Omental fat pad (tissue), 4 donors: ENCODE measurements around the gene GPR158. TPM values are rescaled to one million over a fixed set of nuclear protein-coding genes. Genes with fewer than 3 reads are reported as not detected.

Source experiments
- ATAC-seq: fragments of 150-250 bp; one replicate; pipeline ENCODE4 v1.9.1; 2016; ENCODE audit warnings: mild to moderate bottlenecking, moderate library complexity; ENCODE audit not compliant: low FRiP score
- DNase-seq: peaks from one replicate; pipeline ENCODE4 v3.0.0-alpha.2; 2019; ENCODE audit warnings: low spot score
- CTCF ChIP-seq, 3 donors: fragments of 450-650 bp; IDR thresholded peaks; one replicate each; pipeline ENCODE4 v1.5.1; 2016 to 2017; ENCODE audit warnings: antibody characterized with exemption in 3 of 3, mild to moderate bottlenecking in 3 of 3, moderate library complexity in 2 of 3
- total RNA-seq, 4 donors: library from RNA; depleted of rRNA; stranded (reverse); fragments of >200 nt; gene quantifications; one replicate each; pipeline ENCODE4 v1.1.0, GENCODE V29; 2016

The GPR158 gene
- total RNA-seq, 4 donors from 2014 or later, result 0.19 to 0.48 (median 0.32) TPM; not detected in 1

GRCh38 chr10:25231751-25232150 is 57.0 kb downstream of the GPR158 start:
- TF ChIP-seq CTCF (IDR thresholded peaks at IDR 0.05), result no peak
- ATAC-seq (no peak), DNase-seq (no peak)

- DNase-seq (no peak), ATAC-seq (no peak)
- no peak for TF ChIP-seq CTCF (IDR thresholded peaks at IDR 0.05)
Observed at GRCh38 chr10:25232204-25232603, 57.4 kb downstream of the GPR158 start.

GRCh38 chr10:25245165-25245564 is 70.4 kb downstream of the GPR158 start:
- no peak for ATAC-seq
- no peak for TF ChIP-seq CTCF (IDR thresholded peaks at IDR 0.05)
- DNase-seq, result no peak

- no peak for ATAC-seq
- TF ChIP-seq CTCF (IDR thresholded peaks at IDR 0.05), result no peak
- no peak for DNase-seq
Observed at GRCh38 chr10:25257646-25258045, 82.8 kb downstream of the GPR158 start.

GRCh38 chr10:25261110-25261509 is 86.3 kb downstream of the GPR158 start:
- ATAC-seq (no peak), DNase-seq (no peak)
- TF ChIP-seq CTCF (IDR thresholded peaks at IDR 0.05), result no peak

GRCh38 chr10:25261558-25261957 is 86.8 kb downstream of the GPR158 start:
- TF ChIP-seq CTCF (IDR thresholded peaks at IDR 0.05), result no peak
- DNase-seq, result no peak
- no peak for ATAC-seq

- no peak for TF ChIP-seq CTCF (IDR thresholded peaks at IDR 0.05)
- DNase-seq, result no peak
- ATAC-seq, result no peak
Observed at GRCh38 chr10:25263931-25264330, 89.1 kb downstream of the GPR158 start.
